Activated T-helper 2 cell treated with anti-CD3 and anti-CD28 coated beads, Interferon-gamma antibody, Interleukin-2, Interleukin-4, amounts not matched to agents 10 μg/mL and 5 μg/mL and 100 μg/mL, durations not matched to agents 14 hours and 24 hours and 36 hours (primary cell): ENCODE data around the gene KLK10. TPM values are rescaled to one million over a fixed set of nuclear protein-coding genes. Genes with fewer than 3 reads are reported as not detected.
"Not testable (repeated sequence)": the region's sequence is repeated elsewhere in the genome, so short reads cannot be mapped to it uniquely, and the experiment has no call there.

Experiments
- DNase-seq: peaks from one replicate; pipeline ENCODE4 v3.0.0; 2021; ENCODE audit warnings: low spot score
- H3K27ac Mint-ChIP-seq: one replicate; pipeline ENCODE4 v1.8.0; 2021; ENCODE audit warnings: mixed read lengths
- H3K27me3 Mint-ChIP-seq: one replicate; pipeline ENCODE4 v1.8.0; 2021; ENCODE audit warnings: low read depth, mixed read lengths
- H3K36me3 Mint-ChIP-seq: one replicate; pipeline ENCODE4 v1.8.0; 2021; ENCODE audit warnings: low read depth, mixed read lengths
- H3K4me1 Mint-ChIP-seq: one replicate; pipeline ENCODE4 v1.8.0; 2021; ENCODE audit warnings: low read depth, mixed read lengths
- H3K4me3 Mint-ChIP-seq: one replicate; pipeline ENCODE4 v1.8.0; 2021; ENCODE audit warnings: low read depth, mild to moderate bottlenecking, moderate library complexity, mixed read lengths
- H3K9me3 Mint-ChIP-seq: one replicate; pipeline ENCODE4 v1.8.0; 2021; ENCODE audit warnings: mixed read lengths
- intact Hi-C: fragments of 100-400 bp; cut with micrococcal nuclease; formaldehyde crosslinking; loops from one replicate; pipeline ENCODE4 v1.15.1; 2023
- total RNA-seq: library from RNA; stranded (reverse); gene quantifications from 2 replicates; pipeline ENCODE4 v1.2.3, GENCODE V29; 2022

The KLK10 gene
- total RNA-seq, 1 donor from 2014 or later = not detected

- H3K9me3 Mint-ChIP-seq = no peaks in the 10 kb centered on the region
- intact Hi-C loops = no loop called here
- H3K27me3 Mint-ChIP-seq = peaks cover 10% of the 10 kb centered on the region
These were observed 37.3 kb downstream of the KLK10 start for GRCh38 chr19:50982186-50982585.

GRCh38 chr19:50981587-50982146, 37.8 kb downstream of the KLK10 start:
- no peaks in the 10 kb centered on the region for H3K36me3 Mint-ChIP-seq
- H3K27ac Mint-ChIP-seq = no peak overlapping the region
- no peak overlapping the region for H3K4me3 Mint-ChIP-seq
- DNase-seq = no peak
- H3K4me1 Mint-ChIP-seq = no peaks in the 10 kb centered on the region
- H3K9me3 Mint-ChIP-seq = no peaks in the 10 kb centered on the region
- peaks cover 10% of the 10 kb centered on the region for H3K27me3 Mint-ChIP-seq
- intact Hi-C loops = no loop called here

More at GRCh38 chr19:50982186-50982585, 37.3 kb downstream of the KLK10 start:
- H3K27ac Mint-ChIP-seq = no peak overlapping the region
- no peaks in the 10 kb centered on the region for H3K4me1 Mint-ChIP-seq
- H3K36me3 Mint-ChIP-seq = no peaks in the 10 kb centered on the region
- no peak overlapping the region for H3K4me3 Mint-ChIP-seq
- DNase-seq = no peak

- Mint-ChIP-seq H3K4me1 (no peaks in the 10 kb centered on the region), H3K36me3 (no peaks in the 10 kb centered on the region), H3K27ac (no peak overlapping the region), H3K27me3 (peaks cover 9% of the 10 kb centered on the region), H3K4me3 (no peak overlapping the region), H3K9me3 (no peaks in the 10 kb centered on the region)
- DNase-seq = no peak
- intact Hi-C loops = no loop called here
These were observed 39.3 kb downstream of the KLK10 start for GRCh38 chr19:50980208-50980607.

GRCh38 chr19:50979758-50980157, 39.8 kb downstream of the KLK10 start:
- DNase-seq = no peak
- Mint-ChIP-seq H3K9me3 (no peaks in the 10 kb centered on the region), H3K27me3 (peaks cover 6% of the 10 kb centered on the region), H3K4me3 (no peak overlapping the region), H3K27ac (no peak overlapping the region), H3K4me1 (no peaks in the 10 kb centered on the region), H3K36me3 (no peaks in the 10 kb centered on the region)
- intact Hi-C loops = no loop called here

- Mint-ChIP-seq H3K27me3 (peaks cover 6% of the 10 kb centered on the region), H3K36me3 (no peaks in the 10 kb centered on the region), H3K4me3 (no peak overlapping the region), H3K9me3 (no peaks in the 10 kb centered on the region), H3K27ac (no peak overlapping the region), H3K4me1 (no peaks in the 10 kb centered on the region)
- intact Hi-C loops = no loop called here
- DNase-seq = no peak
These were observed 40.6 kb downstream of the KLK10 start for GRCh38 chr19:50978772-50979390.

GRCh38 chr19:50977626-50978025, 41.9 kb downstream of the KLK10 start:
- Mint-ChIP-seq H3K27me3 (peaks cover 4% of the 10 kb centered on the region), H3K4me1 (no peaks in the 10 kb centered on the region), H3K9me3 (no peaks in the 10 kb centered on the region), H3K27ac (no peak overlapping the region), H3K36me3 (no peaks in the 10 kb centered on the region), H3K4me3 (no peak overlapping the region)
- no peak for DNase-seq
- intact Hi-C loops = no loop called here

- Mint-ChIP-seq H3K36me3 (no peaks in the 10 kb centered on the region), H3K4me1 (no peaks in the 10 kb centered on the region), H3K9me3 (no peaks in the 10 kb centered on the region), H3K27ac (no peak overlapping the region), H3K4me3 (no peak overlapping the region), H3K27me3 (peaks cover 1% of the 10 kb centered on the region)
- no peak for DNase-seq
- intact Hi-C loops = no loop called here
These were observed 43.7 kb downstream of the KLK10 start for GRCh38 chr19:50975766-50976165.

GRCh38 chr19:50974702-50975556, 44.6 kb downstream of the KLK10 start:
- no peak for DNase-seq
- H3K27ac Mint-ChIP-seq = no peak overlapping the region
- H3K4me1 Mint-ChIP-seq = no peaks in the 10 kb centered on the region
- no peaks in the 10 kb centered on the region for H3K36me3 Mint-ChIP-seq
- H3K4me3 Mint-ChIP-seq = no peak overlapping the region
- peaks cover 6% of the 10 kb centered on the region for H3K27me3 Mint-ChIP-seq
- intact Hi-C loops = no loop called here
- H3K9me3 Mint-ChIP-seq = no peaks in the 10 kb centered on the region

GRCh38 chr19:50972795-50973376, 46.6 kb downstream of the KLK10 start:
- no peaks in the 10 kb centered on the region for H3K9me3 Mint-ChIP-seq
- peaks cover 4% of the 10 kb centered on the region for H3K27me3 Mint-ChIP-seq
- H3K36me3 Mint-ChIP-seq = no peaks in the 10 kb centered on the region
- intact Hi-C loops = no loop called here
- H3K4me3 Mint-ChIP-seq = no peak overlapping the region
- no peaks in the 10 kb centered on the region for H3K4me1 Mint-ChIP-seq
- DNase-seq = no peak
- H3K27ac Mint-ChIP-seq = no peak overlapping the region

- H3K4me1 Mint-ChIP-seq = not testable (repeated sequence)
These were observed 49.7 kb downstream of the KLK10 start for GRCh38 chr19:50969810-50970209.

GRCh38 chr19:50969413-50969760, 50.1 kb downstream of the KLK10 start, which contains the start of gene KLK6:
TSS of gene KLK6 (minus strand) at chr19:50969591. CDS start at chr19:50968104, 1,487 bp downstream.
- intact Hi-C loops = no loop called here
- Mint-ChIP-seq H3K9me3 (no peaks in the 10 kb centered on the region), H3K4me1 (no peaks in the 10 kb centered on the region), H3K36me3 (no peaks in the 10 kb centered on the region), H3K4me3 (no peak within 1 kb of the TSS), H3K27ac (no peak within 1 kb of the TSS), H3K27me3 (peaks cover 4% of the 10 kb centered on the region)
- no peak for DNase-seq

More at GRCh38 chr19:50969810-50970209, 49.7 kb downstream of the KLK10 start:
- H3K9me3 Mint-ChIP-seq, H3K4me3 Mint-ChIP-seq, H3K27ac Mint-ChIP-seq, DNase-seq, intact Hi-C loops, H3K27me3 Mint-ChIP-seq, H3K36me3 Mint-ChIP-seq: not testable (repeated sequence)

GRCh38 chr19:50968716-50969412, 50.6 kb downstream of the KLK10 start:
- intact Hi-C loops = no loop called here
- Mint-ChIP-seq H3K4me1 (no peaks in the 10 kb centered on the region), H3K27ac (no peak overlapping the region), H3K36me3 (no peaks in the 10 kb centered on the region), H3K4me3 (no peak overlapping the region), H3K9me3 (no peaks in the 10 kb centered on the region), H3K27me3 (peaks cover 4% of the 10 kb centered on the region)
- no peak for DNase-seq
